GM12878 (cell line): Measurements from ENCODE around the gene PGAP3. TPM values are rescaled to one million over a fixed set of nuclear protein-coding genes. Genes with fewer than 3 reads are reported as not detected.
A peak's percentile ranks its signal among the peaks of the same experiment; 100 is the strongest.

ENCODE experiments used
- ATAC-seq: fragments of 200-7000 bp; cut with Tn5 transposase; 3 replicates; pipeline ENCODE4 v1.9.1; 2020; ENCODE audit warnings: mild to moderate bottlenecking, moderate library complexity
- BruUV-seq: library from RNA; stranded (reverse); fragments of 400-500 nt; replicated peaks from 2 replicates; lab custom pipeline; 2021; lab: Mats Ljungman, UMichigan
- CTCF ChIA-PET: fragments of 300-600 bp; sonication (Branson Sonifier 250); formaldehyde crosslinking; extraction: SDS; loops from one replicate; lab custom pipeline; 2021; ENCODE audit warnings: inconsistent platforms; lab: Yijun Ruan, JAX
- POLR2A ChIA-PET: fragments of 350-600 bp; formaldehyde crosslinking; extraction: SDS; loops from one replicate; lab custom pipeline; 2021; ENCODE audit warnings: inconsistent platforms; lab: Charles Lee
- RAD21 ChIA-PET: fragments of 300-600 bp; sonication (Branson Sonifier 250); formaldehyde crosslinking; loops from one replicate; lab custom pipeline; 2023; ENCODE audit warnings: antibody characterized with exemption; ENCODE audit not compliant: unreplicated experiment; lab: Charles Lee
- SMC1A ChIA-PET: fragments of 300-600 bp; sonication (Branson Sonifier 250); formaldehyde crosslinking; loops from one replicate; lab custom pipeline; 2023; ENCODE audit not compliant: unreplicated experiment, uncharacterized antibody; lab: Charles Lee
- DNase-seq: peaks from one replicate; pipeline ENCODE4 v3.0.0-alpha.2; 2011; ENCODE audit warnings: low read depth, low spot score
- FAIRE-seq: peaks from 3 replicates; lab custom pipeline; 2011; peaks lifted over from hg19 to GRCh38; lab: Jason Lieb, UNC
- H2AFZ ChIP-seq: 2 replicates; pipeline ENCODE4 v1.6.0; 2011; ENCODE audit warnings: low read depth, low read length, control low read depth; ENCODE audit not compliant: control insufficient read depth
- H3K27ac ChIP-seq: 2 replicates; pipeline ENCODE4 v1.5.1; 2011; ENCODE audit warnings: control low read depth; ENCODE audit not compliant: control insufficient read depth, insufficient read depth
- H3K27me3 ChIP-seq, 2 experiments: replicated peaks in 1 of 2; 2 replicates each; pipeline versions ENCODE4 v1.6.0 to v1.6.1; 2011; ENCODE audit warnings: low read length in 1 of 2; ENCODE audit not compliant: control insufficient read depth in 2 of 2, insufficient read depth in 2 of 2
- H3K36me3 ChIP-seq, 2 experiments: 2 replicates each; pipeline ENCODE4 v1.5.1; 2011; ENCODE audit warnings: low read length in 1 of 2; ENCODE audit not compliant: control insufficient read depth in 2 of 2, insufficient read depth in 2 of 2
- H3K4me1 ChIP-seq: 2 replicates; pipeline ENCODE4 v1.6.1; 2011; ENCODE audit warnings: mild to moderate bottlenecking, low read length, moderate library complexity, mixed read lengths; ENCODE audit not compliant: control insufficient read depth, insufficient read depth
- H3K4me2 ChIP-seq: 2 replicates; pipeline ENCODE4 v1.6.0; 2011; ENCODE audit warnings: control low read depth; ENCODE audit not compliant: control insufficient read depth, insufficient read depth
- H3K4me3 ChIP-seq: fragments of 200-600 bp; sonication (generic); 2 replicates; pipeline ENCODE4 v1.5.1; 2016
- H3K79me2 ChIP-seq: 2 replicates; pipeline ENCODE4 v1.6.0; 2011; ENCODE audit warnings: low read length; ENCODE audit not compliant: control insufficient read depth, insufficient read depth
- H3K9ac ChIP-seq: 2 replicates; pipeline ENCODE4 v1.8.0; 2011; ENCODE audit warnings: low read length, control low read depth, mixed read lengths; ENCODE audit not compliant: control insufficient read depth, insufficient read depth
- H3K9me3 ChIP-seq: replicated peaks from 3 replicates; pipeline ENCODE4 v1.5.1; 2011; ENCODE audit warnings: mild to moderate bottlenecking, low read length; ENCODE audit not compliant: control insufficient read depth, insufficient read depth
- H4K20me1 ChIP-seq: 2 replicates; pipeline ENCODE4 v1.6.0; 2011; ENCODE audit not compliant: control insufficient read depth, insufficient read depth
- BRCA1 ChIP-seq: IDR thresholded peaks from 2 replicates; pipeline ENCODE4 v1.6.1; 2011; ENCODE audit warnings: low read depth, low read length, improper control_type of control experiment
- ELK1 ChIP-seq: IDR thresholded peaks from 2 replicates; pipeline ENCODE4 v1.6.1; 2012; ENCODE audit warnings: low read depth, low read length, improper control_type of control experiment
- FOXK2 ChIP-seq: fragments of 450-650 bp; IDR thresholded peaks from 2 replicates; pipeline ENCODE4 v1.6.1; 2017; ENCODE audit warnings: mild to moderate bottlenecking, moderate library complexity
- IKZF1 ChIP-seq: fragments of 450-650 bp; conservative IDR thresholded peaks from 2 replicates; pipeline ENCODE4 v1.6.1; 2017; ENCODE audit warnings: antibody characterized with exemption, mild to moderate bottlenecking
- KAT2A ChIP-seq: conservative IDR thresholded peaks from 2 replicates; pipeline ENCODE4 v1.6.1; 2011; ENCODE audit warnings: low read depth, low read length; ENCODE audit not compliant: control insufficient read depth
- WGBS: methylation state at CpG from one replicate; pipeline ENCODE4 v1.1.6; 2016; ENCODE audit warnings: low lambda C conversion rate; ENCODE audit not compliant: insufficient replicate concordance, insufficient coverage; ENCODE audit errors: missing lambda C conversion rate; 5-methylcytosine and 5-hydroxymethylcytosine counted together
- in situ Hi-C: fragments of 300-500 bp; cut with MboI; formaldehyde crosslinking; loops from 9 replicates; pipeline ENCODE4 v1.14.3; 2018; ENCODE audit warnings: mixed read lengths
- intact Hi-C: fragments of 100-400 bp; cut with micrococcal nuclease; formaldehyde crosslinking; loops from one replicate; pipeline ENCODE4 v1.14.2; 2022; ENCODE audit not compliant: unreplicated experiment
- polyA plus RNA-seq, 11 experiments: library from polyadenylated mRNA; depleted of rRNA in 4 of 11; unstranded in 6 of 11; stranded (reverse) in 5 of 11; fragments of >200 nt; fragmentation: Nextera tagmentation in 4 of 11; fragmentation: Illumina TruSeq in 1 of 11; extraction: Ambion mirVana in 4 of 11; extraction: Trizol in 1 of 11; gene quantifications; 1 replicate in 1 of 11; 2 replicates in 10 of 11; pipeline versions ENCODE4 v1.2.1 to v1.2.3, GENCODE V29; 2011 to 2016; ENCODE audit warnings: inconsistent platforms in 2 of 11, missing spikeins in 2 of 11, low read depth in 1 of 11
- total RNA-seq, 4 experiments: library from RNA; depleted of rRNA in 3 of 4; stranded (reverse); fragments of >200 nt in 3 of 4; fragmentation: Illumina TruSeq in 1 of 4; extraction: Trizol in 1 of 4; gene quantifications; 2 replicates each; pipeline versions ENCODE4 v1.2.1 to v1.2.3, GENCODE V29; 2013 to 2021

The PGAP3 gene
- total and polyA plus RNA-seq, 10 of the 15 experiments (the other 5 are each of a cell fraction or from before 2014, with no cell fraction given), result 0.21 to 10.0 (median 5.3) TPM

DNA sequence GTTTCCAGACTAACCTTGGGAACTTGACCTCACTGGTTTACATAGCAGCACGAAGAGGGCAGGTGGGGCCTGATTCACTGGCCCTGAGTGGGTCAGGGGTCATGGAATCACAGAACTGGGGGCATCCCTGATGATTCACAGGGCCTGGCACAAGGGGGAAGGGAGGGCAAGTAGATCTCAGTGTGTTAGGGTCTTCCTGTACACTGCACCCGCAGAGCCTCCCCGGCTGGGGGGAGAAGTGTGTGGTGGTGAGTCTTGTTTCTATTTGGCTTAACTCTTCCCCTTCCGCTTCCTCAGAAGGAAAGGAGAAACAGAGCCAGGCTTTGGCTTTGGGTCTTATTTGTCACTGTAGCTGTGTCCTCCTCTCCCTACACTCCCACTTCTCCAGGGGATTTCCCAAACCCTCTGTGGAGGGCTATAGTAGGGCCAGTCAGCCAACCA is 47.2 kb downstream of the PGAP3 start:
- TF ChIP-seq ELK1 (no peak), FOXK2 (no peak), BRCA1 (no peak), IKZF1 (no peak), KAT2A (no peak)
- CTCF ChIA-PET, result interaction anchor here (0.7 to 15.5 kb wide), 5 partner anchors 10 to 386 kb away, joined by 3 to 225 read pairs (median 10); no protein-coding TSS in a partner anchor

More for the DNA sequence above, 47.2 kb downstream of the PGAP3 start:
- H3K9me3 ChIP-seq, result no peaks in the 10 kb centered on the region
- ATAC-seq (no peak), FAIRE-seq (no peak), DNase-seq (no peak)
- H4K20me1 ChIP-seq, result peaks cover 3% of the 10 kb centered on the region; the same call in 1 of the 2 replicates
- no peak overlapping the region for H3K4me3 ChIP-seq
- 83% methylated on average over 4 of the region's 4 CpGs for WGBS
- SMC1A ChIA-PET, result interaction anchor here (1.0 kb wide), 1 partner anchor 30 kb away, joined by 3 read pairs; no protein-coding TSS in a partner anchor
- H2AFZ ChIP-seq, result no peak overlapping the region
- H3K9ac ChIP-seq, result no peak overlapping the region
- POLR2A ChIA-PET, result interaction anchor here (0.5 kb wide), 1 partner anchor 135 kb away, joined by 5 read pairs; no protein-coding TSS in a partner anchor
- no peaks in the 10 kb centered on the region for H3K27me3 ChIP-seq
- H3K4me2 ChIP-seq, result 0 out of 2 replicates have a peak overlapping the region, but pooled peaks have one; percentile 20
- H3K36me3 ChIP-seq, result no peaks in the 10 kb centered on the region; a peak in 1 of 4 replicates
- no peak overlapping the region for H3K27ac ChIP-seq
- intact Hi-C loops (no loop called here), in situ Hi-C loops (no loop called here)
- RAD21 ChIA-PET, result interaction anchor here (0.6 kb wide), 1 partner anchor 441 kb away, joined by 4 read pairs; the partner anchor contains the start of gene RPL19
- BruUV-seq, result no TSS peak
- peaks cover 20% of the 10 kb centered on the region for H3K4me1 ChIP-seq
- H3K79me2 ChIP-seq, result peaks cover 39% of the 10 kb centered on the region
